ENCODE results near the gene TOM1L1.

TOM1L1 gene

GRCh38 chr17:54969658-54970572 is 69.3 kb downstream of the TOM1L1 start:
- no peak overlapping the region for H3K27ac ChIP-seq (ENCODE audit: low read depth, low read length, poor library complexity, severe bottlenecking)
- no peak for TF ChIP-seq EZH2 (IDR thresholded peaks at IDR 0.05; ENCODE audit: borderline replicate concordance, low read length)
- TF ChIP-seq, protein P1, sequence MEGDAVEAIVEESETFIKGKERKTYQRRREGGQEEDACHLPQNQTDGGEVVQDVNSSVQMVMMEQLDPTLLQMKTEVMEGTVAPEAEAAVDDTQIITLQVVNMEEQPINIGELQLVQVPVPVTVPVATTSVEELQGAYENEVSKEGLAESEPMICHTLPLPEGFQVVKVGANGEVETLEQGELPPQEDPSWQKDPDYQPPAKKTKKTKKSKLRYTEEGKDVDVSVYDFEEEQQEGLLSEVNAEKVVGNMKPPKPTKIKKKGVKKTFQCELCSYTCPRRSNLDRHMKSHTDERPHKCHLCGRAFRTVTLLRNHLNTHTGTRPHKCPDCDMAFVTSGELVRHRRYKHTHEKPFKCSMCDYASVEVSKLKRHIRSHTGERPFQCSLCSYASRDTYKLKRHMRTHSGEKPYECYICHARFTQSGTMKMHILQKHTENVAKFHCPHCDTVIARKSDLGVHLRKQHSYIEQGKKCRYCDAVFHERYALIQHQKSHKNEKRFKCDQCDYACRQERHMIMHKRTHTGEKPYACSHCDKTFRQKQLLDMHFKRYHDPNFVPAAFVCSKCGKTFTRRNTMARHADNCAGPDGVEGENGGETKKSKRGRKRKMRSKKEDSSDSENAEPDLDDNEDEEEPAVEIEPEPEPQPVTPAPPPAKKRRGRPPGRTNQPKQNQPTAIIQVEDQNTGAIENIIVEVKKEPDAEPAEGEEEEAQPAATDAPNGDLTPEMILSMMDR (IDR thresholded peaks at IDR 0.05; ENCODE audit: low read length), result no peak
- H3K4me1 ChIP-seq (ENCODE audit: insufficient read depth, low read length, severe bottlenecking), result peaks cover 38% of the 10 kb centered on the region
- no peaks in the 10 kb centered on the region for H3K27me3 ChIP-seq (ENCODE audit: insufficient read depth, low read length)
- H3K4me3 ChIP-seq (ENCODE audit: low read depth, low read length, poor library complexity, severe bottlenecking), result peak overlapping the region; percentile 93
- H3K9me3 ChIP-seq (ENCODE audit: low read length), result no peaks in the 10 kb centered on the region
- H3K9me2 ChIP-seq (ENCODE audit: low read depth, low read length), result no peaks in the 10 kb centered on the region
- H3K9ac ChIP-seq (ENCODE audit: low read length), result peak overlapping the region; percentile 94
- no peaks in the 10 kb centered on the region for H3F3A ChIP-seq (ENCODE audit: insufficient read depth, low read length)
- H3K79me2 ChIP-seq (ENCODE audit: insufficient read depth, low read length), result peaks cover 19% of the 10 kb centered on the region
- peak overlapping the region; percentile 86 for H2AFZ ChIP-seq (ENCODE audit: low read length)
- H4K20me1 ChIP-seq (ENCODE audit: insufficient read depth, low read length), result no peaks in the 10 kb centered on the region
- peaks cover 7% of the 10 kb centered on the region; the same call in 1 of the 2 replicates for H3K36me3 ChIP-seq (ENCODE audit: insufficient read depth, low read length)
- H3K4me2 ChIP-seq (ENCODE audit: low read length), result peak overlapping the region; percentile 94

GRCh38 chr17:54971147-54971546 is 70.5 kb downstream of the TOM1L1 start:
- no peaks in the 10 kb centered on the region for H3K9me3 ChIP-seq (ENCODE audit: low read length)
- TF ChIP-seq, protein P1 (IDR thresholded peaks at IDR 0.05; ENCODE audit: low read length), result no peak
- no peak for TF ChIP-seq EZH2 (IDR thresholded peaks at IDR 0.05; ENCODE audit: borderline replicate concordance, low read length)
- H4K20me1 ChIP-seq (ENCODE audit: insufficient read depth, low read length), result no peaks in the 10 kb centered on the region
- no peaks in the 10 kb centered on the region for H3K9me2 ChIP-seq (ENCODE audit: low read depth, low read length)
- no peak overlapping the region for H3K9ac ChIP-seq (ENCODE audit: low read length)
- peaks cover 19% of the 10 kb centered on the region for H3K79me2 ChIP-seq (ENCODE audit: insufficient read depth, low read length)
- no peaks in the 10 kb centered on the region for H3K27me3 ChIP-seq (ENCODE audit: insufficient read depth, low read length)
- H2AFZ ChIP-seq (ENCODE audit: low read length), result no peak overlapping the region
- H3K4me1 ChIP-seq (ENCODE audit: insufficient read depth, low read length, severe bottlenecking), result peaks cover 34% of the 10 kb centered on the region
- H3K4me2 ChIP-seq (ENCODE audit: low read length), result no peak overlapping the region
- H3K36me3 ChIP-seq (ENCODE audit: insufficient read depth, low read length), result no peaks in the 10 kb centered on the region
- no peak overlapping the region for H3K27ac ChIP-seq (ENCODE audit: low read depth, low read length, poor library complexity, severe bottlenecking)
- no peaks in the 10 kb centered on the region for H3F3A ChIP-seq (ENCODE audit: insufficient read depth, low read length)
- H3K4me3 ChIP-seq (ENCODE audit: low read depth, low read length, poor library complexity, severe bottlenecking), result no peak overlapping the region

- Histone ChIP-seq H3K36me3 (ENCODE audit: insufficient read depth, low read length) (no peaks in the 10 kb centered on the region), H2AFZ (ENCODE audit: low read length) (no peak overlapping the region), H3K9me3 (ENCODE audit: low read length) (no peaks in the 10 kb centered on the region), H3K4me2 (ENCODE audit: low read length) (no peak overlapping the region), H3K9ac (ENCODE audit: low read length) (no peak overlapping the region), H3K9me2 (ENCODE audit: low read depth, low read length) (no peaks in the 10 kb centered on the region), H3K4me1 (ENCODE audit: insufficient read depth, low read length, severe bottlenecking) (peaks cover 27% of the 10 kb centered on the region), H3K4me3 (ENCODE audit: low read depth, low read length, poor library complexity, severe bottlenecking) (no peak overlapping the region), H3K79me2 (ENCODE audit: insufficient read depth, low read length) (peaks cover 19% of the 10 kb centered on the region), H3K27ac (ENCODE audit: low read depth, low read length, poor library complexity, severe bottlenecking) (no peak overlapping the region), H4K20me1 (ENCODE audit: insufficient read depth, low read length) (no peaks in the 10 kb centered on the region), H3K27me3 (ENCODE audit: insufficient read depth, low read length) (no peaks in the 10 kb centered on the region), H3F3A (ENCODE audit: insufficient read depth, low read length) (no peaks in the 10 kb centered on the region)
- TF ChIP-seq, protein P1 (IDR thresholded peaks at IDR 0.05; ENCODE audit: low read length), result no peak
- no peak for TF ChIP-seq EZH2 (IDR thresholded peaks at IDR 0.05; ENCODE audit: borderline replicate concordance, low read length)
Observed at GRCh38 chr17:54971901-54972300, 71.2 kb downstream of the TOM1L1 start.
